ENCODE results near the gene LRRC58.
"Not testable (repeated sequence)": the region's sequence is repeated elsewhere in the genome, so short reads cannot be mapped to it uniquely, and the experiment has no call there.

The LRRC58 gene

GRCh38 chr3:120338517-120338916, 10.6 kb downstream of the LRRC58 start:
- no peak for DNase-seq

DNA sequence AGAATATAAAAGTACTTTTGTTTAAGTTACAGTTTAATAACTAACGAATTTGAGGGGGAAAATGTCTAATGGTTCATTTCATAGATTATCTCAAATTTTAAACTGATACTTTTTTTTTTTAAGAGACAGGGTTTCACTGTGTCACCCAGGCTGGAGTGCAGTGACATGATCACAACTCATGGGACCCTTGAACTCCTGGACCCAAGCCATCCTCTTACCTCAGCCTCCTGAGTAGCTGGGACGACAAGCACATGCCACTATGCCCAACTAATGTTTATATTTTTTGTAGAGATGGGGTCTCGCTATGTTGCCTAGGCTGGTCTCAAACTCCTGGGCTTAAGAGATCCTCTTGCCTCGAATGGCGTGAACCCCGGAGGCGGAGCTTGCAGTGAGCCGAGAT, 16.5 kb downstream of the LRRC58 start:
- no peak for DNase-seq

DNA sequence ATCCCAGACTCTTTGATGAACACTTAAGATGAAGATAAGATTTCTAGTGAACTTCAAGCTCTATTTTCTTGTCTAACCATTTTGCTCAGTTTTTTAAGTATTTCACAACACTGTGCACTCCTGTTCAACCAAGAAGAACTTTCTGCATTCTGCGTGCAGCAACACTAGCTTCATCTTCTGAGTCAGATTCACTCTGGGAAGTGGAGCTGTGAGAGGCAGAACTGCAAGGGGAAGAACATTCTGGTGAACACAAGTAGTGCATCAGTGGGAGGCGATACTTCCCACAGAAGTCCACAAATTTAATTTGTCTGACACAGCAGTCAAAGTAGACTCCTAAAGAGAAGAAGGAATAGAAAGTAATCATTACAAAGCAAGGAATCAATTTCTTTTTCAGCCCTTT, 18.1 kb downstream of the LRRC58 start:
- DNase-seq: no peak

DNA sequence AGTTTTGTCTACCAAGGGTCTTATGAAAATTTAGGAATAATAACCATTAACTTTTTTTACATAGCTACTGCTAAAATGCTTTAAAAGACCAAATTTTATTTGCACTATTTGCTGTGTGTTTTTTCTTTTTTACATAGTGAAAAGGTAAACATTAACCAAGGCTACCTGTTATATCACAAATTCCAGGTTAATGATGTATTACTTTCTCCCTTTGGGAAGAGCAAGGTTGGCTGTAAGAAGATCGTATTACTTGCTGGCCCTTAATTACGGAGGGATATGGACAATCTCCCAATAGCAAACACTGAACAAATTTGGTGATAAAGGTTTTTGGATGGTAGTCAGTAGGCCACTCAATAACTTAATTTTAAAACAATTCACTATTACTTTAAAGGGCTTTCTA, 22.4 kb downstream of the LRRC58 start:
- no peak for DNase-seq

DNA sequence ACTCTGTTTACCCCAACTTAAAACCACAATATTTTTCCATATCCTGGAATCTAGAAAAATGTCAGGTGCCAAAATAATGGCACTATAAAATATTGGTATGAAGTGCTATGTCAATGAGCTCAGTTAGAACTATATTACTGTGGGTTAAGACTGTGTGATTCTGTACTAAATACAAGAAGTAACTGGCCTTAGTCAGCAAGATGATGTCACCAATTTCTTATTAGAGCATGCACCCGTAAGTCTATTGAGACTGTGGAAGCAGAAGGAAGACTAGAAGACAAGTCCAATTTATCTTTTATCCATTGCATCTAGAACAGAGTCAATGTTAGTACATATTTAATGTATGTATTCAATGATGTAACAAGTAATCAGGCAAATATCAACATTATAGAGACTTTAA, 25.0 kb downstream of the LRRC58 start:
- DNase-seq: no peak

GRCh38 chr3:120323761-120324160, 25.4 kb downstream of the LRRC58 start:
- DNase-seq: not testable (repeated sequence)

DNA sequence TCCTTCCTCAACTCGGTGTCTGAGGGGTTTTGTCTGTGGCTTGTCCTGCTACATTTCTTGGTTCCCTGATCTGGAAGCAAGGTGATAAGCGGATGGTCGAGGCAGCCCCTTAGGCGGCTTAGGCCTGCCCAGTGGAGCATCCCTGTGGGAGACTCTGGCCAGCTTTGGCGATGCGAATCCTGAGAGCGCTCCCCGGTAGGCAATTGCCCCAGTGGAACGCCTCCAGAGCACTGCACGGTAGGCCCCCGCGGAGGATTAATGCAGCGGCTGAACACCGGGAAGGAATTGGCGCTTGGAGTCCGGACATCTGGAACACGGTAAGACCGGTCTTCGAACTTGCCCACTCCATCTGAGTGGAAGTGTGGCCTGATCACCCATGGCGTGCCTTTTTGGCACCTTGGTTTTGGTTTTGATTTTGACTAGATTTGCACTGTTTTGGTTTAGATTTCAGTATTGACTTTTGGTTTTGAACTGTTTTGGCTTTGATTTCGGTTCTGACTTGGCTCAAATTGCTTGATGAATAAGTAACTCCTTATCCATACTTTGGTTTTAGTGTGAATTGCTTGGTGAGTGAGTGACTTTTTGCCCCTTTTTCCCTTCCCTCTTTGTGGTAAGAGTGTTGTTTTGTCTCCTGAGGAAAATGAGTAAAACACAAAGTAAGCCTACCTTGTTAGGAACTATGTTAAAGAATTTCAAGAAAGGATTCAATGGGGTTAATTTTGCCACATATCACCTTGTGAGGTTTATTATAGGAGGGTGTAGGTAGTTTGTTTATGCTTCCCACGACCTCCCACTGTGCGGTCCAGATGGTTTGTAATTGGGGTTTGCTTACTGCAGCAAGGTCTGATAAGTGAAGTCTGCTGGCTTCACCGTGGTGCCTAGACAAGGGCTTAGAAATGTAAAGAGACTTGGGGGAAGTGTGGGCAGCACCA, 37.0 kb downstream of the LRRC58 start:
- DNase-seq: no peak

GRCh38 chr3:120306519-120307455, 42.4 kb downstream of the LRRC58 start:
- DNase-seq: no peak

- DNase-seq: no peak
Observed at GRCh38 chr3:120304616-120305015, 44.5 kb downstream of the LRRC58 start.

GRCh38 chr3:120302361-120302760, 46.8 kb downstream of the LRRC58 start:
- DNase-seq: no peak

- no peak for DNase-seq
Observed at GRCh38 chr3:120300971-120301370, 48.2 kb downstream of the LRRC58 start.

GRCh38 chr3:120299403-120299802, 49.8 kb downstream of the LRRC58 start:
- no peak for DNase-seq

DNA sequence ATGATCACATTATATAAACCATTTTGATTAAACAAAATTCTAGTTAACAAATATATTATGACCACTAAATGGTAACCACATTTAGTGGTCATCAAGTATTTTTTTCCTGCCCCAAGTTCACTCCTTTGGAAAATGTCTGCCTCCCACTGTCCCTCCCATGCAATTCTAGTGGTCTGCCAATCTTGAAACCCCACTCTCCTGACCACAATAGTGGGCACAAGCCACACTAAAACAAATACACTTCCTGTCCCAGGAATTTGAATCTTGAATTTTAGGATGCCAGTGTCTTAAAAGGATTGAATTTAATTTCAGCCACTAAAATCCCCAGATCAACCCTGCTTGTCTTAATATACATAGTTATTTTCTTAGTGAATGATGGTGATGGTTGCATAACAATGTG, 50.2 kb downstream of the LRRC58 start:
- DNase-seq: no peak

GRCh38 chr3:120291552-120291951, 57.6 kb downstream of the LRRC58 start:
- DNase-seq: not testable (repeated sequence)

GRCh38 chr3:120289636-120290035, 59.5 kb downstream of the LRRC58 start:
- DNase-seq: no peak

DNA sequence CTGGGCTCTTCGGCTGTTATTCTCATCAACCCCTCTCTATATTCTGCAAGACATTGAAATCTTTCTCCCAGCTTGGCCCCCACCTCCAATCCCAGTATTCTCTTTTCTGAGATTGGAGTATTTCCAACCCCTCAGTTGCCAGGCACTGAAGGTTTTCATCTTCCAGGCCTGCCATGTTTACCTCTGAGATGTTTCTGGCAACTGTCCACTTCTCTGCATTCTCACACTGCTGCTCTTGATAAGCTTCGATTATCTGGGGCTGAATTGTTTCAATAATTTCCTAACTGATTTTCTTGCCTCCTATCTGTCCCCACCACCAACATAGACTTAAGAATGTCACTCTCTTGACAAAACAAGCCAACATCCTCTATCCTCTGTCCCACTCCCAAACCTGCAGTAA, 62.7 kb downstream of the LRRC58 start:
- peak; percentile 8 for DNase-seq

DNA sequence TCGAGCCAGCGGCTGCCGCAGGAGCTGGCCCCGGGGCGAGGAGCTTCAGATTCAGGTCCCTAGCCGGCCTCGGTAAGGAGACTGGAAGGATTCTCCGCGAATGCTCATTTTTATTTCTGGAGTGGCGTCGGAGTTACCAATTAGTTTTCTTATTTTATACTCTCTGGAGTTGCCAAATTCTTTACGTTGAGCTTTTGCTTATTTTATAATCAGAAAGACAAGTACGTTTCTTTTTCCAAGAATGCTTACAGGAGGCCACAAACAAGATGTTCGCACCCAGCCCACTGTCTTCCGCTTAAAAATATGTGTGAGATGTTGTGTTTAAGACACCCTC, 63.7 kb downstream of the LRRC58 start:
- no peak for DNase-seq

DNA sequence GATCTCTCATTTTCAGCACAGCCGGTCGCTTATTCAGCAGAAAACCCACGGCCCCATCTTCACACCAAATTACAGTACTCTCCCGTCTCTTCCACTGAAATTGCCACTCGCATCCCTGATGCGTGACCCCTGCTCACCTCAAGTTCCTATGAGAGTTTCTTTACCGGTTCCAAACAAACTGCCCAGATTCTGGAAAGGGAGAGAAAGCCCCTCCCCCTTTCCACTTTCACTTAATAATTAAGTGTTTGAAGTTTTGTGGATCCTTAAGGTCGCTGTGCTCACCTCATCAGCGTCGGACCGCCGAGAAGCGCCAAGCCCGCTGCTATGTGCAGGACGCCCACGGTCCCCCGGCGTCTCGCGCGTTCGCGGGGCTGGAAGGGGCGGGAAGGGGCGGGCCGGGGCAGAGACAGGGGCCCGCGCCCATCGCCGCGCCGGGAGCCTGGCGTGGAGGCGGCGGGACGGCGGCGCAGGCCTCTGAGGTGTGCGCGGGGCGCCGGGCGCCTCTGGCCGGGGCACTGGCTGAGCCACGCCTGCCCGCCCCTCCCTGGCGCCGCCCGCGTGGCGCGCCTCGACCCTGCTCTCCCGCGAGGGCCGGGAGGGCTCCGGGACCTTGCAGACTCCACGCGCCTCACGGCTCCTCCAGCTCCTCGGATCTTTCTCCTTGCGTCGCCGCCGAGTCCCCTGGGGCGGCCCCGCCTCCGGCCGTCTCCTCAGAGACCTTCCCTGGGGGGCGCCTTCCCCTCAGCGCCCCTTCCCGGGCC, 64.2 kb downstream of the LRRC58 start, which contains the start of gene GPR156:
TSS of gene GPR156 (minus strand) at position 476 of the 761 bp plus-strand sequence. CDS start 41,124 bp downstream, outside the sequence.
- no peak for DNase-seq

- no peak for DNase-seq
Observed at GRCh38 chr3:120281261-120281660, 67.9 kb downstream of the LRRC58 start.

DNA sequence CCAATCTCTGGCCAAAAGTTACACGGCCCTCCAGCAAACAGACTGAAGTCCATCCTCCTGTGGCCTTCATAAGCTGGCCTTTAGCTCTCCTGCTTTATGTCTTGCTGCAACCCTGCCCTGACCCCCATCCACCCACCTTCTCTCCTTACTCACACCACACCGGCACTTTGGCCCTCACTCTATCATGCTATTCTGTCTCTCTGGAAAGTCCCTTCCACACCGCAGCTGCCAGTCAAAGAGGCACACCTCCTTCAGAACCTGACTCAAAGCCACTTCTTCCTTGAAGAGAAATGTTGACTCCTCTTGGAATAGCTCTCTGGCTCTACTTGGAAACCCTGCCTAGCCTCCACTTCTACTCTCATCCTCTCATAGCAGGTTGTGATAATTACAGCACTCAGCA, 68.6 kb downstream of the LRRC58 start:
- DNase-seq: no peak

GRCh38 chr3:120280026-120280425, 69.1 kb downstream of the LRRC58 start:
- DNase-seq: no peak

GRCh38 chr3:120276767-120277166, 72.4 kb downstream of the LRRC58 start:
- DNase-seq: no peak

- no peak for DNase-seq
Observed at GRCh38 chr3:120275618-120276017, 73.5 kb downstream of the LRRC58 start.

All from NCI-H1092 treated with DMSO at 0.1 percent for 48 hours (cell line).